ENCODE measurements around the gene TUBB. TPM values are rescaled to one million over a fixed set of nuclear protein-coding genes. Genes with fewer than 3 reads are reported as not detected.
A peak's percentile ranks its signal among the peaks of the same experiment; 100 is the strongest.

TUBB gene
- total and polyA plus RNA-seq, 9 of the 15 experiments (the other 6 are each of a cell fraction or from before 2014, with no cell fraction given) = 971 to 2,870 (median 1,478) TPM

GRCh38 chr6:30744054-30744805, 24.1 kb downstream of the TUBB start, which contains the start of gene IER3 (continued):
- TF ChIP-seq TBL1XR1 (IDR thresholded peaks at IDR 0.05; ENCODE audit: low read length in 2 of 2) (no peak), ZNF780A (CRISPR knock-in tag; IDR thresholded peaks at IDR 0.05) (no peak), E2F8 (IDR thresholded peaks at IDR 0.05; ENCODE audit: low read depth, partially characterized antibody) (no peak), ZSCAN29 (IDR thresholded peaks at IDR 0.05) (no peak), HNRNPH1 (optimal IDR thresholded peaks at IDR 0.05; ENCODE audit: low read depth, low read length) (no peak), ZNF551 (CRISPR knock-in tag; IDR thresholded peaks at IDR 0.05) (no peak), ZBTB49 (CRISPR knock-in tag; IDR thresholded peaks at IDR 0.05; ENCODE audit: borderline replicate concordance) (0 out of 2 replicates have a peak, but pooled peaks have one; percentile 24), CBFB (CRISPR knock-in tag; IDR thresholded peaks at IDR 0.05) (no peak), TFAP4 (CRISPR knock-in tag; IDR thresholded peaks at IDR 0.05; ENCODE audit: borderline replicate concordance) (peak; percentile 95), ID3 (CRISPR knock-in tag; IDR thresholded peaks at IDR 0.05) (no peak), ID3 (tag; IDR thresholded peaks at IDR 0.05) (peak; percentile 41), NFYB (IDR thresholded peaks at IDR 0.05; ENCODE audit: extremely low read depth, insufficient read length) (no peak), GATAD2B (IDR thresholded peaks at IDR 0.05; ENCODE audit: borderline replicate concordance) (peak; percentile 35), ZC3H8 (IDR thresholded peaks at IDR 0.05) (no peak), ZNF3 (CRISPR knock-in tag; IDR thresholded peaks at IDR 0.05) (no peak), MAZ (CRISPR knock-in tag; conservative IDR thresholded peaks at IDR 0.05 in 1 of 2, IDR thresholded peaks at IDR 0.05 in 1 of 2) (peak; percentile 80 to 86), HDAC8 (tag; IDR thresholded peaks at IDR 0.05) (no peak), ZKSCAN1 (IDR thresholded peaks at IDR 0.05; ENCODE audit: low read depth, low read length) (0 out of 2 replicates have a peak, but pooled peaks have one; percentile 11), PRMT5 (CRISPR knock-in tag; IDR thresholded peaks at IDR 0.05) (no peak), IRF9 (tag; IDR thresholded peaks at IDR 0.05) (no peak)

All from K562 (cell line).